Activated naive CD4-positive, alpha-beta T cell treated with anti-CD3 and anti-CD28 coated beads, Interleukin-2, amount 50 U/mL, for 16 hours (primary cell): ENCODE data around the gene LCT.
"Not testable (repeated sequence)": the region's sequence is repeated elsewhere in the genome, so short reads cannot be mapped to it uniquely, and the experiment has no call there.

Source experiments
- DNase-seq: peaks from one replicate; pipeline ENCODE4 v3.0.0-alpha.2; 2020

The LCT gene

DNA sequence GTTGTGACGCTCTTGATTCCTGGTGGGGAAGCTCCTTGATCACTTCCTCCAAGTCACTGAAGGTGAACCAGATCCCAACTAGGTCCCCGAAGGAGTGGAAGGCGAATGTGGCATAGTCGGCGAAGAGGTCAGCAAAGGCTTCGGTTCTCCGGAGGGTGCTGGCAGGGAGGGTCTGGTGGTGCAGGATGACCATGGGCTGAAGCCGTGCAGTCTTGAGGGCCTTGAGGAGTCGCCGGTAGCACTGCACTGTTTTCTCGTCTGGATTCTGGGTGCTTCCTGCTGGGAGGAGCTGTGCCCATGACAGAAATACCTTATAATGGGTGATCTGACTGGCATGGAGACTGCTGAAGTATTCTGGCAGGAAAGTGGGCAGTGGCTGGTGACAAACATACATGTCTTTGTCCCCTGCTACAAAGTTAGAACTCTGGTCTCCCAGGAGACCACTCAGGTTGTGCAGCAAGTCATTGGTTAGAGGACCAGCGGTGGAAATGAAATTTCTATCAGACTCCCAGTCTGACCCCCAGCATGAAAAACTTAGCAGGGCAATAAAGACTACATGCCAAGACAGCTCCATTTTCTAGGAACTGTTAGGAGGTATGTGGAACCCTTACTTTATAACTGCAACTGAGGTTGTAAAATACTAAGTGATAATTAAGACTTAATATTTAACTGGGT, at the start of gene LCT:
Gene LCT (minus strand): TSS at position 589 of the 675 bp plus-strand sequence. CDS start 15 bp downstream, at position 574.
- DNase-seq: no peak

DNA sequence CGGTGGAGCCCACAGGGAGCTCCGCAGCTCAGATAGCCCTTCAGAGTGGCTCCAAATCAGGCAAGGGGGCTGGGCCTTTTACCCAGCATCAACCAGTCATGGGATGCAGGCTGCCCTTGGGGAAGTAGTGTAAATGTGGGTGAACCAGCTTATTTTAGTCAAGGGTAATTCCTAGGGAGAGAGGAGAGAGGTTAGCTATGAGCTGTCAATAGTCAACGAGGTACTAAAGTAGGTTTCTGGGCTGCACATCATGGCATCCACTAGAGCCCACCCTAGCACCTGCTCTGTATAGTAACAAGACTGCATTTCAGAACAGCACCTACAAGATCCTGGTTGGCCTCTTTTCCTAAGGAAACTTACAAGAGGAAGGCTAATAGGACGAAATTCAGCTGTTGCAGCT, 48.7 kb upstream of the LCT start:
- no peak for DNase-seq

DNA sequence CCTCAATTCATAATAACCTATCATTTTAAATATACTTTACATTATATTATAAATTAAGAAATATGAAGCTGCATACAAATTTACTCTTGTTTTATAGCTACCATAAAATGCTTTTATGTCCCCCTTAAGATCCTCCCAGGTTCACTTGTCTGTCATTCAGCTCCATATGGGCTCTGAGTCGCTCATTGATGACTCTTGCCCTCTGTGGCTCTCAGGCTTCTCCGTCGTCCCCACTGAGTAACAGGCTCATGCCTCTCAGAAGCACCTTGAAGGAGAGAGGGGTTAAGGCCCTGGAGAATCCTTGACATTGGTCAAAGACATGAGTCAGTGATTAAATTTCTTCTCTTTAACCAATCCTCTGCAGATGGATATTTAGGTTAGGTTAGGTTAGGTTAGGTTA, 45.4 kb upstream of the LCT start:
- DNase-seq: no peak

DNA sequence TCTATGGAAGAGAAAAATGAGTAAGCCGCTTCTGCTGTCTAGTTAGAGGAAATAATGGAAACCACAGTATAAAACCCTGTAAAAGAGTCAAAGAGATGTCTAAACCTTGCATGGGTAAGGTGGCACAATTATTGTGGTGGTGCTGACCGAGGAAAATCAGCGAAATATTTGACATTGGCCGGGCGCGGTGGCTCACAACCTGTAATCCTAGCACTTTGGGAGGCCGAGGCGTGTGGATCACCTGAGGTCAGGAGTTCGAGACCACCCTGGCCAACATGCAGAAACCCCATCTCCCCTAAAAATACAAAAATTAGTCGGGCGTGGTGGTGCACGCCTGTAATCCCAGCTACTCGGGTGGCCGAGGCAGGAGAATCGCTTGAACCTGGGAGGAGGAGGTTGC, 39.8 kb upstream of the LCT start:
- not testable (repeated sequence) for DNase-seq

DNA sequence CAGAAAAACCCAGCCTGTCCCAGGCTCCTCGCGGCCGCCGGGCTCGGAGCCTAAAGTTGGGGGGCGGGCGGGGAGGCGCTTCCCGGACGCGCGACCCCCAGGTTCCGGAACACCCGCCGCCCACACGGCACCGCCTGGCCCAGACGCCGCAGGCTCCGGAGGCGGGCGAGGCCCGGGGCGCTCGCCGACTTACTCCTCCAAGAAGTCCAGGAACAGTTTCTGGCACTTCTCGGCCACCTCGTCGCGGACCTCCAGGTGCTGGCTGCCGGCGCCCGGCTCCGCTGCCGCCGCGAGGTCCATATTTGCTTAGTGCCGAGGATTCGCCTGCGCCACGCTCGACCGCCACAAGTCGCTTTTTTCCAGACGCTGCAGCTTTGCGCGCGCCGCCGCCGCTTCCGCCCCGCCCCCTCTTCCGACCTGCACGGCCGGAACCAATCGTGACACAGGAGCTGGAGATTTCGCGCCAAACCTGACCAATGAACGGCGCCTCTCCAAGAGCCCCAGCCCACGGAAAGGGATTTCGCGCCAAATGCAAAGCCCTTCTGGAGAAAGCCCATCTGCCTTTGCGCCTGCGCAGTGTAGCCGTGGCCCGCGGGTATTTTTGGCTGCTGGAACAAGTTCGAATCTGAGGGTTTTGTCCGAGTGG, 39.2 kb upstream of the LCT start, which contains the start of gene MCM6:
Gene MCM6 (minus strand): TSS at position 378 of the 646 bp plus-strand sequence. CDS start 78 bp downstream, at position 300.
- peak; percentile 99 for DNase-seq

DNA sequence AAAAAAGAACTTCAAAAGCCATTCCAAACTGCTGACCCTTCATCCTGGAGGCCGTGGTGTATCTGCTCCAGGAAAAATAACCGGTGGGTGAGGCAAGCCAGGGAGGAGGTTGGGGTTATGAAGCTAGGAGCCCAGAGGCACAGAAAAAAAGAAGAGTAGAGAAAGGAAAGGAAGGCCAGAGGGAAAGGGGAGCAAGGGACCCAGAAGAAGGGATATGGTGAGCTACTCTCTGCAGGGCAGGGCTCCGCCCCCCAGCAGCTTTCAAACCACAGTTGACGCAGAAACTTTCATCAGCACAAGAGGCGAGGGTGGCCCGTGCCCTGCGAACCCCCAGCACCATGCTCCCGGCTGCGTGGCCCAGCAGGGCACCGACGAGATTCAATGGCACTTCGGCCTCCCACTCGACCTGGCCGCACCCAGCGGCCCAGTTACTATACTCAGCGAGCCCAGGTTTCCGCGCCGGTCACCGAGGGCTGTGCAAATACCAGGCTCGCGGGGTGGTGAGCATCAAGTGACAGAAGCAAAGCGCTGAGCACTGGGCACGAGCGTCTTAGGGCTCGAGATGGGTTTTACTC, 38.6 kb upstream of the LCT start:
- peak; percentile 81 for DNase-seq

DNA sequence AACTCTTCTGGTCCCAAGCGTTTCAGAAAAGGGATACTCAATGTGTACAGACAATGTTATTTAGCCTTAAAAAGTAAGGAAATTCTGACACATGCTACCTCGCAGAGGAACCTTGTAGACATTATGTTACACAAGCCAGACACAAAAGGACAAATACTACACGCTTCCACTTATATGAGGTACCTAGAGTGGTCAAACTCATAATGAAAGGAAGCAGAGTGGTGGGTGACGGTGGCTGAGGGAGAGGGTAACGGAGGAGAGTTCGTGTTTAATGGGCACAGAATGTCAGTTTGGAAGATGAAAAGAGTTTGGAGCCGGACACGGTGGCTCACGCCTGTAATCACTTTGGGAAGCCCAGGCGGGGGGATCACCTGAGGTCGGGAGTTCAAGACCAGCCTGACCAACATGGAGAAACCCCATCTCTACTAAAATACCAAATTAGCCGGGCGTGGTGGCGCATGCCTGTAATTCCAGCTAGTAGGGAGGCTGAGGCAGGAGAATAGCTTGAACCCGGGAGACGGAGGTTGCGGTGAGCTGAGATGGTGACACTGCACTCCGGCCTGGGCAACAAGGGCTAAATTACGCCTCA, 37.9 kb upstream of the LCT start:
- DNase-seq: no peak

DNA sequence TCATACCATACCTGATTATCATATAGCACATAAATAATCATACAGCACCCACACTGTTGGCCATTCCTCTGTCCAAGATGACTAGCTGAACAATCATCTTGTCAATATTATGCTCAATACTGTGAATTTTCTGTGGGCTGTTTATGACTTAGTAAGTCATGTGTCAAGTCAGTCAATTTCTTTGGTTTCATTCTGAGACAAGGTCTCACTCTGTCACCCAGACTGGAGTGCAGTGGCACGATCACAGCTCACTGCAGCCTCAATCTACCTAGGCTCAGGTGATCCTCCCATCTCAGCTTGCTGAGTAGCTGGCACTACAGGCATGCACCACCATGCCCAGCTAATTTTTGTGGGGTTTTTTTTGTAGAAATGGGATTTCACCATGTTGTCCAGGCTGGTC, 33.6 kb upstream of the LCT start:
- no peak for DNase-seq

DNA sequence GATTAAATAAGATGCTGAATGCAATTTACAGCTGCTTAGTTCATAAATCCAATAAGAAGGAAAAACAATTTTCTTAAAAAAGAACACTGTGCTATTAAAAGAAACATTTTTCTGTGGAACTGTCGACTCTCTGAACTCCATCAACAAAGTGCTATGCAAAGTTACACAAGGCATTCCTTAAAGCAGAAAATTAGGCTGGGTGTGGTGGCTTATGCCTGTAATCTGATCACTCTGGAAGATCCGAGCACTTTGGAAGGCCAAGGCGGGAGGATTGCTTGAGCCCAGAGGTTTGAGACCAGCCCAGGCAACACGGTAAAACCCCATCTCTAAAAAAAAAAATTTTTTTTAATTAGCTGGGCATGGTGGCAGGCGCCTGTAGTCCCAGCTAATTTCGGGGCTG, 26.2 kb upstream of the LCT start:
- DNase-seq: no peak

DNA sequence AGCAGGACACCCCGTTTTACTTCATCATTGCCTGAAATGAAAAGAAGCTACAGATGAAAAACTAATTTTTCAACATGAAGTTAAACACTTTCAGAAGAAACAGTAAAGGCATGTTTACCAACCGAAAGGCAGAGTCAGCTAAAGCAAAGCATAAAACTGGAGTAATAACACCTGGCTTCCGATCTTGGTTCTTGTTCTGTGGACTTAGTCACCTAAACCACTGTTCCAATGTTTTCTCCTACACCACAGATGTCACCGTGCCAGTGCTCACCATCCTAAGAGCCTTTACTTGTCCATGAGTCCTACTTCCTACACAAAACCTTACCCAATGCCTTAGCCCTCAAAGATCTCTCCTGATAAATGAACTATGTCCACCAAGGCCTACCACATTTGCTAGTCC, 25.7 kb upstream of the LCT start:
- no peak for DNase-seq

DNA sequence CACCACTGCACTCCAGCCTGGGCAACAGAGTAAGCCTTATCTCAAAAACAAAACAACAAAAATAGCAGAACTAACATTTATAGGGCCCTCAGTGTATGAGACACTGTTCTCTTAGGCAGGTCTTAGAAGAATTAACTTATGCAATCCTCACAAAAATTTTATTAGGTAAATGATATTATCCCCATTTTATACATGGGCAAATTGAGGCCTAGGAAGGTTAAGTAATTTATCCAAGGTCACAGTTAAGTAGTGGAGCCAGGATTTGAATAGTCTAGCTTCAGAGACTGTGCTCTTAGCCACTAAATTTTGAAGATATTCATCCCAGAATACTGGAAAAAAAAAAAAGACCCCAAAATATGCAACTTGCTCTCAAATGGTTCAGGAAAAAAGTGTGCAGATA, 16.4 kb upstream of the LCT start:
- no peak for DNase-seq

DNA sequence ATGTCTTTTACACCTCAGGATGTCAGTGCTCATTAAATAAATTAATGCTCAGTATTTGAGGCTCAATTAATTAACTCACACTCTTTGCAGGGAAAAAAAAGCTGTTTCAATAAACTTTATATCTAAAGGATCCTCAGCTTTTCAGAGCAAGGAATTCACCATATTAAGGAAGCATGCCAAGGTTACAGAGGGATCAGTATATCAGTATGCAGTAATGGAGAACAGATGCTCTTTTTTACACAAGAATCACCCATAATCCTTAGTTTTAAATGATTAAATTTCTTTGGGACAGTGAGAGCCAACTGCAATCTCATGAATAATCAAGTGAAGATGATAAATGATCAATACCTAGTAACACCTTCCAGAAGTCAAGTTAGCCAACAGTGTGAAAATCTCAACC, 14.9 kb upstream of the LCT start:
- no peak for DNase-seq

DNA sequence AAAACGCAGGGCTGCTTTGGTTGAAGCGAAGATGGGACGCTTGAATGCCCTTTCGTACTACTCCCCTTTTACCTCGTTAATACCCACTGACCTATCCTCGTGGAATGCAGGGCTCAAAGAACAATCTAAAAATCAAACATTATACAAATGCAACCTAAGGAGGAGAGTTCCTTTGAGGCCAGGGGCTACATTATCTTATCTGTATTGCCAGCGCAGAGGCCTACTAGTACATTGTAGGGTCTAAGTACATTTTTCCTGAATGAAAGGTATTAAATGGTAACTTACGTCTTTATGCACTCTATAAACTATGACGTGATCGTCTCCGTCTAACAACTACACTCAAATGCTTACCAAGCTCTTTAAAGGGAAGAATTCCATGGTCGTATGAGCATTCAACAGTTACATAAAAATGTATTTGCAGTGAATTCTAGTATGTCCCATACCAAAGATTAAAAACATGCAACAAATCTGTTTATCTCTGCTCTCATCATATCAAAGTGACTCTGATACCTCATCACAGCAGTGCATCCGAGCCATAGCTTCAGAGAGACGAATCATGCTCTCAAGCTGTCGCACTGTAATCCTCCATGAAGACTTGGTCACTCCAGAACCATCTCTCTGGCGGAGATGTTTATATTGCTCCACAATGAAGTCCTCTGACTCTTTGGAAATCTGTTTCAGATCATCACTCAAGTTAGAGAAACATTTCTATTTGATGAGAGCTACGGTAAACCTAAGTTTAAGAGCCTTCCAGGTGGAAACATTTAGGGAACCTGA, 14.1 kb upstream of the LCT start:
- DNase-seq: no peak

DNA sequence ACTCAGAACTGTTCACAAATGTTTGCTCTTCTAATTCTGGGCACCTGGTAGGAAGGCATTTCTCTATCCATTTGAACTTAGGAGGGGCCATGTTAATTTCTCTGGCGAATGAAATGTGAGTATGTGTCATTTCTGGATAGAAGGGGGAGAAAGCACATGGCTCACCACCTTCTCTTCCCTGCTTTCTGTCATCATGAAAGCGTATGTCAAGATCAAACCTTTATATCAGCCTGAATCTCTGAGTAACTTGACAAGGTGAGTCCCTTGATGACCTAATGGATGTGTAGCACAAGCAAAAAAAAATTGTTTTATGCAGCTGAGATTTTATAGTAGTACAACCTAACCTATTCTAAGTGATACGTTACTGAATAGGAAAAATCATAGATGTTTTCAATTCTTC, 12.1 kb upstream of the LCT start:
- DNase-seq: no peak

DNA sequence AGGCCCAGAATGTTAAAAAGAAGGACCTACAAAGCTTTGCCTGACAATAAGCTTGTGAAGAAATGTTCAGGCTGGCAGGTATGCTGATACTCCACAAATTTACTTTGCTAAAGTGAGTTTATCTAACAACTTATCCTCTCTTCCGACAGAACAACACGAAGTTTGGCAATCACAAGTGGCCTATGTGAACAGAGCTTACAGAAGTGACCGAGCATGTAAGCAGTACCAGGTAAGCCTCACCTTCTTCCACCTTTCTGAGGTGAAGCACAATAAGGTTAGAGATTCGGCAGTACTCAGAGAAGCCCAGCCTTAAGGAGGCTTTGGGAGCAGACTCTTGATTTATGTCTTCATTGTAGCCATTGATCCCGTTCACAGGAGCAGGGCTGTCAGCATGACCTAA, 9.0 kb upstream of the LCT start:
- DNase-seq: no peak

DNA sequence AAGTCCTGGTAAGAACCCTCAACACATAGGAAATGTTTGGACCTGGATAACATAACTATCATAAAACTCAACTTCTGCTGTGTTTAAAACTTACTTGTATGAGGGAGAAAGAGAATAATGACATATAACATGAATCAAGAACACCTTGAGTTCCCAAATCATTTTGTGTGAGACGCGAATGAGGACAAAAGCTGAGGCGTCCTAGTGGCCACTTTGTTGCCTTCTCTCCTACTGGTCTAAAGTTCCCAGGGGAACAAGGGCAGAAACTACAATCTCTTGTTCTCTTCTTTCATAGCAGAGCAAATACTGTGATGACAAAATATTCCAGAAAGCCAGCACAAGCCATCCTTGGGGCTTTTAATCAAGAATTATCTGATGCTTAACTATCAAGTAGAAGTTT, 8.3 kb upstream of the LCT start:
- no peak for DNase-seq

DNA sequence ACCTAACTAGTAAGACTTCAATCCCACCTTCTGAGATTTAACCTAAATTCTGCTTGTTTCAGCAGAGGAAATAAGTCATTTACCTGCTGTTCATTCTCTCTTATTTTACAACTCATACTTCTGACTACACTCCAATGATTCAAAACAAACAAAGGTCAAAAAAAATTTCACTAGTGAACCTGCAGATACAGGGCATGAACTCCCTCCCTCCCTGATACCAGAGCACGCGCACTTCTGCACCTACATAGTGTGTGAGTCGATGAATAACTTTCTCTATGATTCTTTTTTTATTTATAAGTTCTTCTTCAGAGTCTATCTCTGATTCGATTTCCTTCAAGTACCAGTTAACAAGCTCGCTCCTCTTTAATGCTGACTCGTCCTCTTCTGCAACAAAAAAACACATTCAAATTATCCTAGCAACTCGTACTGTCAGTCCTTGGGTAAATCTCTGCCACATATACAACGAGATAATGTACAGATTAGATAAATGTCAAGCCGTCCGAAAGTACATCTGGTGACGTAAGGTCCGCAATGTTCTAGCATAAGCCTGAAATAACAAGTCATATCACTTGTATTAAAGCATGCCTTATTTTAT, 7.4 kb upstream of the LCT start:
- DNase-seq: no peak

DNA sequence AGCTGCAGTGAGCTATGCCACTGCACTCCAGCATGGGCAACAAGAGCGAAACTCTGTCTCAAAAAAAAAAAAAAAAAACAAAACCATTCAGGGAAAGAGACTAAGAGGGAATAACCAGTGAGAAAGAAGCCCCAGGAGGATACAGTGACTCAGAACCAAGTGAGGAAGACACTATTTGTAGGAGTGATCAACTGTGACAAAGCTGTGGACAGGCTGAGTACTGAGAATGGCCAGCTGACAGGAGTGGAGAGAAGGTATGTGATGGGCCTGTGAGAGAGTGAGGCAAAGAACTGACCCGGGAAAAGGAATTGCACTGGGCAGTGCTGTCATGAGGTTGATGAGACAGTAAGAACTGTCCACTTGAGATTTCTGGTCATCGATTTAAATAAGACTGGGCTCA, 6.7 kb upstream of the LCT start:
- no peak for DNase-seq

DNA sequence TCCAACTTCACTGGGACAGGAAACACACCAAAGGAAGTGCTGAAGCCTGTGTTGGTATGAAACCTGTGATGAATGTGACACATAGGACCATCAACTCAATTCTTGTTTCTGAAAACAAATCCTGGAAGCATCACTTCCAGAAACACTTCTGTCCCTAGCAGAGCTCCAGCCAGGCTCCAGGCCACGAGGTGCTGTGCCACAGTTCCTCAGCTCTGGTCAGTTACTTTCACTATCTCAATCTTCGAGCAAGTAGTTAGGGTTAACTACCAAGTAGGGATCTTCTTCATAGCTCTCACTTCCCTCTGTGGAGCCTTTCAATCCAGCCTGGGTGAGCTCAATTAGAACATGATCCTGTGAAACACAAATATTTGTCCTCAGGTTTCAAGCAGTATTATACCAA, 3.6 kb upstream of the LCT start:
- no peak for DNase-seq

DNA sequence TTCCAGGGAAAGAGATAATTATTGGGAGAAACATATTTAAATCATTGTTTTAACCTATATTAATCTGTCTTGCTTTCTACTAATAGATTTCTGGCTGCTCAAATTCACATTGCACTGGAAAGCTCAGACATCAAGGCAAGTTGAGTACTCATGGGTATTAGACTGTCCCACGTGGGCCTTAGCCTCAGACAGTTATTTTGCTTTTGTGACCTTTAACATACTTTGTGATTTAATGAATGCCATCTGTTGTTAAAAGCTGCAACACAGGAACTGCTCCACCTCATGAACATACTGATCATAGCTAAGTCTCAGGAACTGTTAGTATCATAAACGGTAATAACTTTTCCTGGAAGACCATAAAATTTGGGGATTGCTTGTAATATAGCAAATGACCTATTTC, 2.7 kb upstream of the LCT start:
- DNase-seq: no peak

DNA sequence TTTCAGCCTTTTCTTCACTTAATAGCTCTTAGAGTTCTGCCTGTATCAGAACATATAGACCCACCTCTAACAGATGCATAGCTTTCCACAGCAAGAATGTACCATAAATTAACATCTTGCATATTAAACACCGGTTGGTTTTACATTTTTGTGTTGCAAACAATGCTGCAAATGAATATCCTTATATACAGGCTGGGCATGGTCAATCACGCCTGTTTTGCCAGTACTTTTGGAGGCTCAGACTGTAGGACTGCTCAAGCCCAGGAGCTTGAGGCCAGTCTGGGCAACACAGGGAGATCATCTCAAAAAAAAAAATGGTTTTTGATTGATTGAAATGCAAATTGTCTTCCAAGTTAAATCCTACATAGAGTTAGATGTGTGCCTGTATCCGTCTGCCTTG, 1.5 kb upstream of the LCT start:
- no peak for DNase-seq

DNA sequence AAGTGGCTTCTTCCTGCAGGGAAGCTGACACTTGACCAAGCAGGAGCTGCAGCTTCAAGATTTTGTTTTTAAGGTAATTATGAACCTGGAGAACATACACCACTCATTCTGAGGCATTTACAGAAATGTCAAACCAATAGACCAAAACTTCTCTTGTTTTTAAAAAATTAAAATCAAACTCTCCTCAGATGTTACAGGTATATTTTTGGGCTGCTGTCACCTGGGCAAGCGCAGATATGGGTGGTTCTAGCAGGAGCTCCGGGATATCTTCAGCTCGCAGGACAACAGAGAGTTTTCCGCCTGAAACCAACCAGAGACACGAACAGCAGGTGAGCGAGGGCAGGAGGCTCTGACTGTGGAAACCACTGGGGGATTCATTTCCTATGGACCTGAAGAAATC, 4.1 kb downstream of the LCT start:
- no peak for DNase-seq
